Suprapubic skin (tissue), 4 donors: ENCODE results near the gene DHCR7. TPM values are rescaled to one million over a fixed set of nuclear protein-coding genes. Genes with fewer than 3 reads are reported as not detected.

Source experiments
- DNase-seq, 2 donors: peaks; one replicate each; pipeline ENCODE4 v3.0.0-alpha.2; 2019; ENCODE audit warnings: low spot score in 2 of 2
- H3K27ac ChIP-seq: fragments of 200-600 bp; sonication (generic); one replicate; pipeline ENCODE4 v1.5.1; 2019
- H3K27me3 ChIP-seq: fragments of 200-600 bp; sonication (generic); one replicate; pipeline ENCODE4 v1.5.1; 2019
- H3K36me3 ChIP-seq: fragments of 200-600 bp; sonication (generic); one replicate; pipeline ENCODE4 v1.5.1; 2019
- H3K4me1 ChIP-seq: fragments of 200-600 bp; sonication (generic); one replicate; pipeline ENCODE4 v1.5.1; 2019
- H3K4me3 ChIP-seq: fragments of 200-600 bp; sonication (generic); one replicate; pipeline ENCODE4 v1.5.1; 2019; ENCODE audit warnings: mild to moderate bottlenecking
- H3K9me3 ChIP-seq: fragments of 200-600 bp; sonication (generic); one replicate; pipeline ENCODE4 v1.5.1; 2019
- CTCF ChIP-seq, 2 donors: fragments of 200-600 bp in 1 of 2; fragments of 450-650 bp in 1 of 2; sonication (generic) in 1 of 2; IDR thresholded peaks; one replicate each; pipeline ENCODE4 v1.5.1; 2016 to 2019; ENCODE audit warnings: antibody characterized with exemption in 2 of 2, mild to moderate bottlenecking in 1 of 2, moderate library complexity in 1 of 2
- EP300 ChIP-seq: sonication (generic); formaldehyde crosslinking; IDR thresholded peaks from one replicate; pipeline ENCODE4 v1.6.1; 2017; ENCODE audit warnings: antibody characterized with exemption
- POLR2A ChIP-seq, 2 donors: fragments of 450-650 bp; IDR thresholded peaks; one replicate each; pipeline ENCODE4 v1.6.1; 2017; ENCODE audit warnings: antibody characterized with exemption in 2 of 2, mild to moderate bottlenecking in 2 of 2, moderate library complexity in 2 of 2
- POLR2AphosphoS5 ChIP-seq, 3 donors: sonication (generic); formaldehyde crosslinking; IDR thresholded peaks; one replicate each; pipeline ENCODE4 v1.6.1; 2017; ENCODE audit warnings: antibody characterized with exemption in 3 of 3
- WGBS: methylation state at CpG from one replicate; pipeline ENCODE4 v1.1.5; 2018; 5-methylcytosine and 5-hydroxymethylcytosine counted together
- total RNA-seq, 4 donors: library from RNA; depleted of rRNA; stranded (reverse); fragments of >200 nt; gene quantifications; one replicate each; pipeline ENCODE4 v1.1.0, GENCODE V29; 2016

Gene DHCR7
- total RNA-seq, 4 donors from 2014 or later, result 41.8 to 140 (median 76.7) TPM

- Histone ChIP-seq H3K27ac (no peak overlapping the region), H3K4me1 (peaks cover 5% of the 10 kb centered on the region), H3K27me3 (peaks cover 5% of the 10 kb centered on the region), H3K4me3 (no peak overlapping the region), H3K36me3 (peaks cover 35% of the 10 kb centered on the region), H3K9me3 (no peaks in the 10 kb centered on the region)
- DNase-seq, result peak in 1 of 2 donors; percentile 31
- 98% methylated on average over 5 of the region's 5 CpGs for WGBS
- TF ChIP-seq CTCF (IDR thresholded peaks at IDR 0.05), result no peak
- TF ChIP-seq POLR2AphosphoS5 (IDR thresholded peaks at IDR 0.05), result no peak
- no peak for TF ChIP-seq EP300
- TF ChIP-seq POLR2A (IDR thresholded peaks at IDR 0.05), result no peak
Observed at GRCh38 chr11:71442880-71443279, 5.3 kb downstream of the DHCR7 start.

GRCh38 chr11:71442123-71442522 is 6.1 kb downstream of the DHCR7 start:
- DNase-seq, result no peak
- H3K36me3 ChIP-seq, result peaks cover 36% of the 10 kb centered on the region
- H3K27ac ChIP-seq, result no peak overlapping the region

GRCh38 chr11:71441251-71441650 is 6.9 kb downstream of the DHCR7 start:
- TF ChIP-seq CTCF (IDR thresholded peaks at IDR 0.05), result no peak
- TF ChIP-seq EP300, result no peak
- no peak for TF ChIP-seq POLR2AphosphoS5 (IDR thresholded peaks at IDR 0.05)
- no peak for TF ChIP-seq POLR2A (IDR thresholded peaks at IDR 0.05)
- Histone ChIP-seq H3K27me3 (peaks cover 5% of the 10 kb centered on the region), H3K9me3 (no peaks in the 10 kb centered on the region), H3K36me3 (peaks cover 36% of the 10 kb centered on the region), H3K27ac (no peak overlapping the region), H3K4me3 (no peak overlapping the region), H3K4me1 (no peaks in the 10 kb centered on the region)
- whole genome bisulfite sequencing, result 92% methylated on average over 10 of the region's 11 CpGs
- no peak for DNase-seq

More at GRCh38 chr11:71442123-71442522, 6.1 kb downstream of the DHCR7 start:
- Histone ChIP-seq H3K9me3 (no peaks in the 10 kb centered on the region), H3K4me3 (no peak overlapping the region), H3K27me3 (peaks cover 5% of the 10 kb centered on the region), H3K4me1 (no peaks in the 10 kb centered on the region)
- 92% methylated on average over 8 of the region's 8 CpGs for WGBS
- TF ChIP-seq CTCF (IDR thresholded peaks at IDR 0.05), result no peak
- no peak for TF ChIP-seq POLR2A (IDR thresholded peaks at IDR 0.05)
- no peak for TF ChIP-seq POLR2AphosphoS5 (IDR thresholded peaks at IDR 0.05)
- no peak for TF ChIP-seq EP300

- DNase-seq, result no peak
- TF ChIP-seq POLR2AphosphoS5 (IDR thresholded peaks at IDR 0.05), result no peak
- no peak for TF ChIP-seq EP300
- no peak for TF ChIP-seq CTCF (IDR thresholded peaks at IDR 0.05)
- no peak for TF ChIP-seq POLR2A (IDR thresholded peaks at IDR 0.05)
- no peaks in the 10 kb centered on the region for H3K9me3 ChIP-seq
- peaks cover 36% of the 10 kb centered on the region for H3K36me3 ChIP-seq
- WGBS, result 96% methylated on average over 6 of the region's 6 CpGs
- no peak overlapping the region for H3K27ac ChIP-seq
- peaks cover 5% of the 10 kb centered on the region for H3K27me3 ChIP-seq
- H3K4me3 ChIP-seq, result no peak overlapping the region
- no peaks in the 10 kb centered on the region for H3K4me1 ChIP-seq
Observed at GRCh38 chr11:71440021-71440755, 8.0 kb downstream of the DHCR7 start.

- H3K9me3 ChIP-seq, result no peaks in the 10 kb centered on the region
- WGBS, result 97% methylated on average over 16 of the region's 19 CpGs
- peaks cover 28% of the 10 kb centered on the region for H3K36me3 ChIP-seq
- peaks cover 5% of the 10 kb centered on the region for H3K27me3 ChIP-seq
- H3K27ac ChIP-seq, result no peak overlapping the region
- peak in 1 of 2 donors; percentile 51 for DNase-seq
- no peak for TF ChIP-seq EP300
- no peak for TF ChIP-seq POLR2AphosphoS5 (IDR thresholded peaks at IDR 0.05)
- no peak for TF ChIP-seq POLR2A (IDR thresholded peaks at IDR 0.05)
- no peak overlapping the region for H3K4me3 ChIP-seq
- peaks cover 11% of the 10 kb centered on the region for H3K4me1 ChIP-seq
Observed at GRCh38 chr11:71438650-71439049, 9.5 kb downstream of the DHCR7 start.
